Measurements from ENCODE around the gene CLNK.

DNA sequence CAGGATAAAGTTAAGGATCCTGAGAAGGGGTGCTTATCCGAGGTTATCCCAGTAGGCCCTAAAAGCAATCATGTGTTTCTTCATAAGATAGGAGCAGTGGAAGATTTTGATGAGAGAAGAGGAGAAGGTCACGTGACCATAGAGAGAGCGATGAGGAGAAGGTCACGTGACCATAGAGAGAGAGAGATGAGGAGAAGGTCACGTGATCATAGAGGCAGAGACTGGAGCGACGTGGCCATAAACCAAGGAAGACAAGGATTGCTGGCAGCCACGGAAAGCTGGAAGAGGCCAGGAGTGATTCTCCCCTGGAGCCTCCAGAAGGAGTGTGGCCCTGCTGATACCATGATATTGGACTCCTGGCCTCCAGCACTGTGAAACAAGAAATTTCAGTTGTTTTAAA is 188.9 kb downstream of the CLNK start:
- TF ChIP-seq, protein P1, sequence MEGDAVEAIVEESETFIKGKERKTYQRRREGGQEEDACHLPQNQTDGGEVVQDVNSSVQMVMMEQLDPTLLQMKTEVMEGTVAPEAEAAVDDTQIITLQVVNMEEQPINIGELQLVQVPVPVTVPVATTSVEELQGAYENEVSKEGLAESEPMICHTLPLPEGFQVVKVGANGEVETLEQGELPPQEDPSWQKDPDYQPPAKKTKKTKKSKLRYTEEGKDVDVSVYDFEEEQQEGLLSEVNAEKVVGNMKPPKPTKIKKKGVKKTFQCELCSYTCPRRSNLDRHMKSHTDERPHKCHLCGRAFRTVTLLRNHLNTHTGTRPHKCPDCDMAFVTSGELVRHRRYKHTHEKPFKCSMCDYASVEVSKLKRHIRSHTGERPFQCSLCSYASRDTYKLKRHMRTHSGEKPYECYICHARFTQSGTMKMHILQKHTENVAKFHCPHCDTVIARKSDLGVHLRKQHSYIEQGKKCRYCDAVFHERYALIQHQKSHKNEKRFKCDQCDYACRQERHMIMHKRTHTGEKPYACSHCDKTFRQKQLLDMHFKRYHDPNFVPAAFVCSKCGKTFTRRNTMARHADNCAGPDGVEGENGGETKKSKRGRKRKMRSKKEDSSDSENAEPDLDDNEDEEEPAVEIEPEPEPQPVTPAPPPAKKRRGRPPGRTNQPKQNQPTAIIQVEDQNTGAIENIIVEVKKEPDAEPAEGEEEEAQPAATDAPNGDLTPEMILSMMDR (IDR thresholded peaks at IDR 0.05; ENCODE audit: low read length), result no peak
- no peak for TF ChIP-seq EZH2 (IDR thresholded peaks at IDR 0.05; ENCODE audit: borderline replicate concordance, low read length)

All from OCI-LY1 (cell line).